SK-N-MC (cell line): ENCODE measurements around the gene COMMD9.

Experiments used
- EZH2 ChIP-seq: fragments of 200-600 bp; sonication (generic); IDR thresholded peaks from one replicate; pipeline ENCODE4 v1.6.1; 2017; ENCODE audit warnings: antibody characterized with exemption
- POLR2AphosphoS5 ChIP-seq: IDR thresholded peaks from 2 replicates; pipeline ENCODE4 v1.6.1; 2012; ENCODE audit warnings: mild to moderate bottlenecking, low read depth, low read length, borderline replicate concordance

- TF ChIP-seq EZH2 = no peak
- TF ChIP-seq POLR2AphosphoS5 = no peak
These were observed 19.4 kb upstream of the COMMD9 start for GRCh38 chr11:36308577-36308976.
